Activated CD4-positive, alpha-beta T cell treated with anti-CD3 and anti-CD28 coated beads, Interleukin-2, amount 50 U/mL, for 4 hours (primary cell): Measurements from ENCODE around the gene RSPH10B2.
"Not testable (repeated sequence)": the region's sequence is repeated elsewhere in the genome, so short reads cannot be mapped to it uniquely, and the experiment has no call there.

ENCODE experiments used
- DNase-seq, 2 experiments: peaks; one replicate each; pipeline ENCODE4 v3.0.0-alpha.2; 2020

Gene RSPH10B2

DNA sequence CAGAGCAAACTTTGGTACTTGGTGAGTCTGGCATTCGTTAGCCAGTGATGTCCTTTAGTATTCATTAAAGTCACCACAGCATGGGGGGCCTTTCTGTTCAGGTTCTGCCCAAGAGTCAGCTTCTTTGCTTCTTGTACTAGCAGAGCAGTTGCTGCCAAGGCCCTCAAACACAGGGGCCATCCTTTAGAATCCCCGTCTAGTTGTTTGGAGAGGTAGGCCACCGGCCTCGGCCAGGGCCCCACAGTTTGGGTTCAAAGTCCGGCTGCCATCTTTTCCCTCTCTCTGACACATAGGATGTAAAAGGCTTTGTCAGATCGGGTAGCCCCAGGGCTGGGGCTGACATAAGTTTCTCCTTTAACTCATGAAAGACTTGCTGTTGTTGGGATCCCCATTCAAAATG lies 89.8 kb downstream of the RSPH10B2 start:
- not testable (repeated sequence) for DNase-seq

GRCh38 chr7:6845971-6846449 lies 92.1 kb downstream of the RSPH10B2 start:
- DNase-seq, result not testable (repeated sequence)

- DNase-seq, result not testable (repeated sequence)
Measured at GRCh38 chr7:6847751-6848150, 93.8 kb downstream of the RSPH10B2 start.
